GM21737 (cell line): ENCODE measurements around the gene ZCCHC2.

Source experiments
- ATAC-seq: cut with Tn5 transposase; IDR thresholded peaks from one replicate; pipeline ENCODE4 v1.9.1; 2021; ENCODE audit warnings: mild to moderate bottlenecking, moderate library complexity; ENCODE audit not compliant: unreplicated experiment

ZCCHC2 gene

DNA sequence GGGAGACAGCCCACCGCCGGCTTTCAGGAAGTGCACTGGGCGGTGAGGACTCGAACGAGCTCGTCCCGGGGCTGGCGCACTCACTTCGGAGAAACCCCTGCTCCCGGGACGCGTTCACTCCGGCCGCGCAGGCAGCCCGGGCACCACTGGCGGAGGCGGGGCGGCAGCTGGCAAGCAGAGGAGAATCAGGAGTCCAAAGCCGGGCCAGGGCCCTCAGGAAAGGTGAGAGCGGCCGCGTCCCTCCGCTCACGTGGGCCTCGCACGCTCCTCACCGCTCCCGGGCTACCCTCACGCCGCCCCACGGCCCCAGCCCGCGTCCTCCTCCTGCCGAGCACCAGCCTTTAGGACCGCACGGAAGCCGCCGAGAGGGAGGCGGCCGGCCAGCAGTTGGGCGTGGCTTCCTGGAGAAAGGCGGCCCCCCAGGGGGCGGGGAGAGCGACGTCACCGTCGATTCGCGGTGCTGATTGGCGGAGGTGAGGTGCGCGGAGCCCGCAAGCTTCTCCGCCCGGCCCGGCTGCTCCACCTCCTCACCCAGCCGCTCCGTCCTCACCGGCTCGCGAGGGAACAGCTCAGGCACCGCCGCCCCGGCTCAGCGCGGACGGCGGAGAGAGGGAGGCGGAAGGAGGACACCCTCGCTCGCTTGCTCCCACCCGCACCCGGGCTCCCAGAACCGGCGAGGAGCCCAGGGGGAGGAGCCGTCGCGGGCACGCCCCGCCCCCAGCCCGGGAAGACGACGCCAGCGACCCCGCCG lies at the start of gene ZCCHC2:
ZCCHC2 (plus strand) TSS at position 522 of the 751 bp plus-strand sequence. CDS start 400 bp downstream, outside the sequence.
- ATAC-seq, result peak; percentile 68

DNA sequence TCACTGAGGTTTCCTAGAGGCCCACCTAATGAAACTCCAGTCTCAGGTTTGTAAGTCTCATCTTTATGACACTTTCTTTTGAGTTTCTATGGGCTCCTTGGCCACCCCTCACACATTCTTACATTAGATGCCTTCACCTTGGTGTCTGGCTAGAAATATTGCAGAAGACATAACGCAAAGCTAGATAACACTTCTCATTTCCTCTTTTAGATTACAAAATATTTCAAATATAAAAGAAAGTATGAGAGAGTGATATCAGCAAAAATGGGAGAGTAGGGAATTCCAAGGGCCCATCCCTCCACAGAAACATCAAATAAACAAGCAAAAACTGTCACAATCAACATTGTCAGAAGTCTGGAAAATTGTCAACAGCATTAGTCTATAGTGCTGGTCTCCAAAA lies 43.3 kb upstream of the ZCCHC2 start:
- ATAC-seq, result no peak

DNA sequence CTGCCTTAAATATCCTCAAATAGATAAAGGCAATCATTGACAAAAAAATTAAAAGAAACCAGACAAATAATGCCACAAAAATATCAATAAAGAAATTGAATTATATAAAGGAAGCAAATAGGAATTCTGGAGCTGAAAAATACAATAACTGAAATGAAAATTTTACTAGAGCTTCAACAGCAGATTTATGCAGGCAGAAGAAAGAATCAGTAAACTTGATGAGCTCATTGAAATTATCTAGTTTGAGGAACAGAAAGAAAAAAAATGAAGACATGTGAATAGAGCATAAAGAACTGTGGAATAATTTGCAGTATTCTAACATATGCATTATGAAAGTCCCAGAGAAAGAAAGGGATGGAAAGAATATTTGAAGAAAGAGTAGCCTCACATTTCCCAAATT lies 41.9 kb upstream of the ZCCHC2 start:
- no peak for ATAC-seq

DNA sequence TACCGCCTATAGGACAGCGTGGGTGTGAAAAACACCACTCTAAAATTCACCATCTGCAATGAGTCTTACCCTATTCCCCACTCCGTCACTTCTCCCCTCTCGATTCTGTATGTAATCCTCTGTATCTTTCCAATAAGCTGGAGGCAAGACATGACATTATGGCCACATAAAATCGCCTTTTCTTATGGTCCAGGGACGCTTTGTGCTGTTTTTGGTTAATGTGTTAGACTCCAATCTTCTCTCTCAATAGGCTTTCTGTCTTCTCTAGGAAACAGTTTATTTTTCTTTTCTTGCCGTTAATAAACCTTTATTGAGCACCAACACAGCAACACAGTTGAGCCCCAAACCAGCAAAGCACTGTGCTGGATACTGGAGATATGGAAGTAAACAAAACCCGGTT lies 37.9 kb upstream of the ZCCHC2 start:
- ATAC-seq, result no peak

DNA sequence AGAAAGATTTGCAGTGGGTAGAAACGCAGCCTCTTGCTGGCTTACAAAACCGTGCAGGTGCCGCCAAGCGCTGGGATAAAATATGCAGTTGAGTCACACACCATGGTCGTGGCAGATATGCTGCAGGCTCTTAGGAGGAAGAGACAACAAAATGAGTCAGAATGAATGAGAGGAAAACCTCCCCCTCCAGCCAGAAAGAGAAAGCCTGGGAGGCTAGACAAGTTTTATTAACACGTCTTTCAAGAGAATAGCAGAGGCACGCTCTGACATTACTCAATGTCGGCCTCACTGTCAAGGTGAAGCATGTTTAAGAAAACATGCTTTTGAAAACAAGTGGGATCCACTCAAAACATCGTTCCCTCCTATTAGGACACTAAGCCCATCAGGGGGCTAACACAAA lies 37.1 kb upstream of the ZCCHC2 start:
- ATAC-seq, result no peak

DNA sequence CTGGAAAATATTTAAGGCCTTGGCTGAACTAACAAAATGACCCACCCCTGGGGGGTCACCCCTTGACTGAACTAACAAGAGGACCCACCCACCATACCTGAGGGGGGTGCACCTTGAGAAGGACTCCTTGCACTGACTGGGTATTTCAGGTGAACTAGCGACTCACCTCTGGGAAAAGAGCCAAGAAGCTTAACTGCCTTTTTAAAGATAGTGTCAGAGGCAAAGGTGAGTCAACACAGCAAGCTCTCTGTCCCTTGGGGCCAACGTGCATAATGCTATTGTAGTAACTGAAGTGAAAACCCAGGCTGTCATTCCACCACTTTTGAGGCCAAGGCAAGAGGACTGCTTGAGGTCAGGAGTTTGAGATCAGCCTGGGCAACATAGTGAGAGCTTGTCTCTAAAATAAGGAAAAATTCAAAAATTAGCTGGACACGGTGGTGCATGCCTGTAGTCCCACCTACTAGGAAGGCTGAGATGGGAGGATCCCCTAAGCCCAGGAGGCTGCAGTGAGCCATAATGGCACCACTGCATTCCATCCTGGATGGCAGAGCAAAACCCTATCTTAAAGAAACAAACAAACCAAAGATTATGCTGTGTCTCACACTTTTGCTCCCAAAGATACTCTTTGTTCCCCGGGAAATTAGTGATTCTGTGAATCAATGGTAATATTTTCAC lies 36.4 kb upstream of the ZCCHC2 start:
- no peak for ATAC-seq

DNA sequence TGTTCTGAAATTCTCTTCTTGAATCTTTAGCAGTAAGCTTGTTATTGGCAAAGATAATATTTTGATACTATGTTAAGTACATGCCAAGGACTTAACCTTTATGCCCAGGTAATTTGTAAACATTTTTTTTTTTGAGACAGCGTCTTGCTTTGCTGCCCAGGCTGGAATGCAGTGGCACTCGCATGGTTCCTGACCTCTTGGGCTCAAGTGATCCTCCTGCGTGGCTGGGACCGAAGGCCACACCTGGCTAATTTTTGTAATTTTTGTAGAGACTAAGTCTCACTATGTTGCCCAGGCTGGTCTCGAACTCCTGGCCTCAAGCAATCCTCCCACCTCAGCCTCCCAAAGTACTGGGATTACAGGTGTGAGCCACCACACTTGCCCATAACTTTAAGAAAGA lies 35.7 kb upstream of the ZCCHC2 start:
- ATAC-seq, result no peak

DNA sequence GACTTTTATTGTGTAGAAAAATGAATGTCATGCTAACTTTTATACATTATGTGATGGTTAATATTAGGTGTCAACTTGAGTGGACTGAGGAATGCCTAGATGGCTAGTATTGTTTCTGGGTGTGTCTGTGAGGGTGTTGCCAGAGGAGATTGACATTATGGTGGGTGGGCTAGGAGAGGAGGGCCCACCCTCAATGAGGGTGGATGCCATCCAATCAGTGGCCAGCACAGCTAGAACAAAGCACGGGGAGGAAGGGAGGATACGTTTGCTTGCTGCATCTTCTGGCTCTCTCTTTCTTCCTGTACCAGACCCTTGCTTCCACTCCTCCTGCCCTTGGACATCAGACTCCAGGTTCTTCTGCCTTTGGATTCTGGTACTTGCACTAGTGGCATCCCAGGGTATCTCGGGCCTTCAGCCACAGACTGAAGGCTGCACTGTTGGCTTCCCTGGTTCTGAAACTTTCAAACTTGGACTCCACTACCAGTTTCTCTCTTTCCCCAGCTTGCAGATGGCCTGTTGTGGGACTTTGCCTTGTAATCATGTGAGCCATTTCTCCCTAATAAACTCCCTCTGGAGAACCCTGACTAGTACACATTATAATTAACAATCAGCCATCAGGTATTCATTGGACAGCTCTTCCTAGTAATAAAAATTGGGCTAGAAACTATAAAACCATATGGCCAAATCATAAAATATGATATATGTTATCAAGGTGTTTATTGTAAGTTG lies 31.7 kb upstream of the ZCCHC2 start:
- ATAC-seq, result no peak

DNA sequence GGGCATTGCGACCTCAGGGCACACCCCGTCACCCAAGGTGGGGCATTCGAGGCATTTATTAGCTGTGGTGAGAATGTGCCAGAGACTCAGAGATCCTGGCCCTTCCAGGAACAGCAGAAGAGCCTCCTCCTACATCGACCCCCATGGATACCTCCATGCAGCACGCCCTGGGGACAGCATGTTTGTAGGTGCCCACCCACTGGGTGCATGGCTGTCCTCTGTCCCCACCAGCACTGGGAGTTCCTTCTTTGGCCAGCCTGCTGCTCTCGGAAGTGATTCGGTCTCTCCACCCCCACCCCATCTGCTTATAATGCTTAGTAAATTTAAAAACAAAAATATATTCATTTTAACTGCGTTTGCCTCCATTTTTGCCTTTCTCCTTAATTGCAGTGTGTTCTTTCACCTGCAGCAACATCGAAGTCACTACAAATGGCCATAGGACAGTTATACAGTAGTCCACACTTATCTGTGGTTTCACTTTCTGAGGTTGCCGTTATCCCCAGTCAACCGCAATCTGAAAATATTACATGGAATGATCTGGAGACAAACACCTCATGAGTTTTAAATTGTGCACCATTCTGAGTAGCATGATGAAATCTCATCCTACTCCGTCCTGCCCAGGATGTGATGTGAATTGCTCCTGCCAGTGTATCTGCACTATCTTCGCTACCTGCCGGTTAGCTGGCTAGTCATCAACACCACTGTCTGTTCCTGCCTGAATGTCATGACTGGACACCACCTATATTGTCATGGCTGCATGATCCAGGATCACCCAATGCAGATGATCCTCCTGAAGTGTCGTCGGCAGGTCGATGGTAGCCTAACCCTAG lies 29.6 kb upstream of the ZCCHC2 start:
- ATAC-seq, result no peak

DNA sequence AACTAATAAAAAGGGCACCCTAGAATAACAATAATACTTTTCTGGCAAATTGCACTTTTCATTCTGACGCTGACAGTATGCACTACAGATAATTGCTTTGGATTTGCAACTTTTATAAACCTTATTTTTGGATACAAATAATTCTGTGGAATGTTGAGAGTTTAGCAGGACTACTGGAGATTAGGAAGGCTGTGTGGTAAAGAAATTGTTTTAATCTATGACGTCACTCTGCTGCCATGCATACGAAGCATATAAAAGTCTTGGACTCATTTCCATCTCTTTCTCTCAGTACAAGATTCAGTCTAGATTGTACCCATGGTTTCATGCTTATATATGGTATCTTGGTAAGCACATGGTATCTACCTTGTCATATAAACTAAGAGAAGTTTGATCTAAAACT lies 28.1 kb upstream of the ZCCHC2 start:
- no peak for ATAC-seq

DNA sequence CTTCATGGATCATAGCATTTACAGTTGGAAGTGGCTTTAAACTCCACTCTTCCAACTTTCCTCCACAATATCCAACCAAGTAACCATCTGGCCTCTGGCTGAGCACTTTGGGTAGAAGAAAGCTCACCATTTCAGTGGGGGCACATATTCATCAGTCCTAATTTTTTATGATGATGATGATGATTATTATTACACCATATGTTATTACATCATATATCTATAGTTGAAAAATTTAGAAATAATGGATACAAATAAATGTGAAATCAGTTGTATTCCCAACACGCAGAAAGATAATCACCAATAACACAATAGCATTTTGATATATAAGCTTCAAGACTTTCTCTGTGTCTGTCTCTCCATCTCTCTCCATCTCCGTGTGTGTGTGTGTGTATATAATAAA lies 26.6 kb upstream of the ZCCHC2 start:
- no peak for ATAC-seq

DNA sequence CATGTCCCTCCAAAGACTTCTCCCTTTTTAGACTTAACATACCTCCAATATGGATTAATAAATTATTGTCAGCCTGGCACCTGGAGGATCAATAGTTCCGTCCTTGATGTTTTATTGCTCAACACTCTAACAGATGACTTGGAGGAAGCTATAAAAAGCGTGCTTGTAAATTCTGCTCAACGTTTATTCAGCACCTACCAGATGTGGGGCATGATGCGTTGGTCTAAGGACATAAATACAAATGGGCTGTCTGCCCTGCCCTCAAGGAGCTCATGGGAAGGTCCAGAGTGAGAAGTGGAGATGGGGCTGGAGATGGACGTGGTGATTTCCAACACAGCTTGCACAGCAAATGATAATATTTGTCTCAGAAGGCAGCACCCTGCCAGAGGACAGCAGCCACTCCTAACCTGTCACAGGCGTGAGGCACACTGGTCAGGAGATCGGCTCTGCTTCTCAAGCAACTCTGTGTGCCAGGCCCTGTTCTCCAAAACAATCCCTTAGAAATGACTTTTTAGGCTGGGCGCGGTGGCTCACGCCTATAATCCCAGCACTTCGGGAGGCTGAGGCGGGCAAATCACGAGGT lies 25.5 kb upstream of the ZCCHC2 start:
- no peak for ATAC-seq

DNA sequence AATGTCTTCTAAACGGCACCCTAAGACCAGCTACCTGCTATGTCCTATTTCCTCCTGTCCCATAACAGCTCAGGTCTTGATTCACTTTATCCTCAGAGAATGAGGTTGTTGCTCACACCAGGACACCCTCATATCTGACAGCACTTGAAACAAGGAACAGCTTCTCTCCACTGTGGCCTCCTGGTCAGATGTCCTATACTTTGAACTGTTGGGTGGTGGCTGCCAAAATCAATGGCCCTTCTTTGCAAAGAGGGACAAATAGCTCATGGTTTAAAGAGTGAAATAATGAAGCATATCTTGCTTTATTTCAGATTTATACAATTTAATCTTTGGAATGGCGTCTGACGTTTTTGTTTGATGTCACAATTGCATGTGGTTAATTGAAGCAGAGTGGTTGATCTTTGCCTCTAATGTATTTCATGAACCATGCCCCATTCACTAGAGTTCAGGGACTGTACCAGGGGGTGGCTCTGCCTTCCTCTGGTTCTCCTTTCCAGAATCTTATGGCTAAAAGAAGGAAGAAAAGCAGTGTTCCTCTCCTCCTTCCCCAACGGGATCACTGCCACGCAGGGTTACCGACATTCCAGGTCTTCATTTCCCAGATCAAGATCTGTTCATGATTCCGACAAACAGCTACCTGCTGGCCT lies 24.1 kb upstream of the ZCCHC2 start:
- ATAC-seq, result no peak

DNA sequence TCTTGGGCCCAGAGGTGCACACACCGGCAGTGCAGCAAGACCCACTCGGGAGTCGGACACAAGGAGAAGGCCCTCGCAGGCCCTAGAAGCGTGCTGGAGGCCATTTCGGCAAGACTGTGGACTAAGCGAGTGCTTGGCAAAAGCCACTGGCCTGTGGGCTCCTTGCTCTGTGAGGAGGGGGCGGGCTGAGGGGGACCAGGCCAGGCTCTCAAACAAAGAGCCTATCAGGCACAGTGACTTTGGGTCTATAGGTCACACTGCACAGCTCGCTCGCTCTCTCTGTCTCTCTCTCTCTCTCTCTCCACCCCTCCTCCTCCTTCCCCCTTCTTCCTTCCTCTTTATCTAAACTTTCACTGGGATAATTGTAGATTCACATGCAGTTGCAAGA lies 23.6 kb upstream of the ZCCHC2 start:
- ATAC-seq, result no peak

DNA sequence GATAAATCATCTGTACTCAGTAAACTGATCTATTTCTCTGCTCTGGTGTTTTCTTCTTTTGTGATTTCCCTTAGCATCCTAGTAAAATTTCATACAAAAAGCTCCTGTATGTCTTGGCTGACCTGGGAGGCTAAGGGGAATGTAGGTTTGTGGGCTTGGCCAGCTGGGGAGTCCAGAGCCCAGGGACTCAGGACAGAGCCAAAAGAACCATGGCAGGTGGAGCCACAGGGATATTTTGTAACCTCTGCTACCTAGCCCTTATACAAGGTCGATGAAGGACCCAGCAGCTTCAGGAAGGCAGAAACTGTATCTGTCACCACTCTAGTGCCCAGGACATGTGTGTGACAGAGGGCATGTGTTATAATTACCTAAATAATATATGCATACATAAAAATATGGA lies 22.7 kb upstream of the ZCCHC2 start:
- ATAC-seq, result no peak

DNA sequence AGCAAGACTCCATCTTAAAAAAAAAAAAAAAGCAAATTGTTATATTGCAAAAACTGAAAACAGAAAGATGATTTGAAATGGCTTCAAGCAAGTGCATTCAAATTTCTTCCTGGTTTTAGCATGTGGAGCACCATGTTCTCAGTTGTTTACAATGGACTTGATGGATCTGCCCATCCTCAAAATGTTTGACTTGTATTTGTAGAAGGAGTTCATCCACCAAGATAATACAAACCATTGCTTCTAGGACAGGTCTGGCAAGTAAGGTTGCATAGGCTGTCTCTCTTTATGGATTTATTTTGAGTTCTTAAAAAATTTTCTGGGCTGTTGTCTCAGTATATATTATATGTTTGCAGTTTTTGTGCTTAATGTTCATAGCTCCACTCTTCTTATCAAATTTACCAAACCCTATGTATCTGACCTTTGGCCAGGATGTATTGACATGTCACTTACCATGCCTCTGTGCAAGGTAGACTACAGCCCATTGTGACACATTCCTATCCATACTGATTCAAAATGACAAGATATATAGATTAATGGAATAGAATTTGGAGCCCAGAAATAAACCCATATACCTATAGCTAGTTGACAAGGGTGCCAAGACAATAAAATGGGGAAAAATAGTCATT lies 21.7 kb upstream of the ZCCHC2 start:
- no peak for ATAC-seq

DNA sequence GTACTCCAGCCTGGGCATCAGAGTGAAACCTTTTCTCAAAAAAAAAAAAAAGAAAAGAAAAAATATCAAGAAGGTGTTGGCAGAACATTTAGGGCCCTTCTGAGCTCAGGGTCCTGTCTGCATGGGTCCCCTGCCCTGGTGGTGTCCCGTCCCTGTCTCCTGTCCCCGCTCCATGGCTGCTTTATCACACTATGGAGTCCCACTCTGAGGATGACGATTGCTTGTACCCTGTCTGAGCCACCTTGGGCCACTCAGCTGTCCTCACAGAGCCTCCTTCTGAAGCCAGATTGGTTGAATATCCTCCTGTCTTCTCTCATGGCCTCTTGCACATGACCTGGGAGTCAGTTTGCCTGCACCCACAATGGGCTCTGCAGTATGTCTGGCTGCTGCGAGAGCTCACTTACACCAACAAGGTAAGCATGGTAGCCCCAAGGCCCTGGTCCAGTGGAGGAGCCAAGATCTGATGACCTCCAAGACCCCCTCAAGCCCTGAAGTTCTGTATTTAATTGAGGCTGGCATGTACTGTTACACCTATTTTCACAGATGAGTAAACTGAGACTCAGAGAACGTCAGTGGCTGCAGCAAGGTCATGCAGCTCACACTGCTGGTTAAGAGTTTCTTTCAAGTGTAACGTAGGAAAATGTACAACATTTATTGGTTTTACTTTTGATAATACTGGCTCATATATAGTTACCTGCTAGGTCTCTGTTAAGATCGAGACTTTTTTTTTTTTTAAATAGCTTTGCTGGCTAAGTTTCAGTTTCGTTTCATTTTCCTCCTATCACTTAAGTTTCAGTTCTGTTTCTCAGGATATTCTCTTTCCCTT lies 16.9 kb upstream of the ZCCHC2 start:
- peak; percentile 82 for ATAC-seq

DNA sequence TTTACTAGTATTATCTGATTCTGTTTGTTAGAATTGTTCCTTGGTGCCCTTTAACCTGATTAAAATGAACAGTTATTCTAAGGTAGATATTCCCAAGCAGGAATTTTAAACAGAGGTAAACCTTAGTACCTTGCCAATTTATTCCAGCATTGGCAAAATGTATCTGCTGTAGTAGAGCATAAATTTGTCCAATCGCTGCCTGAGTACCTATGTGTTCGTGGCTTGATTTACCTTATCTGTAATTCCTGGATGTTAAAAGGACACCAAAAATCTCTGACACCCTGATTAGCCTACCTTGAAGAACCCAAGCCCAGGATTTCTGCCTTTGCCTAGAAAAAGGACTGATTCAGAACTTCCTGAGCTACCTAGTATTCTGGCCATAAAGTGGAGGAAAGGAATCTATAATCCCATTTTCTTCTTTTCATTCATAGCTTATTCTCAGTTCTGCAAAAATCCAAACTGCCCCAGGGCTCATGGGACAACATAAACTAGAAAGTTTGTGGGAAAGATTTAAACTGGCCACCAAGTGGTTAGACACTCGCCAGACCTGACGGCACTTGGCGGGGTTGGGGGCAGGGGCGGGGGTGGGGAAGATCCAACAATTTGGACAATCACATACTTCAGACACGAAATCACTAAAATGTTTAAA lies 16.2 kb upstream of the ZCCHC2 start:
- ATAC-seq, result peak; percentile 14
